ENCODE results near the gene ZNF536. TPM values are rescaled to one million over a fixed set of nuclear protein-coding genes. Genes with fewer than 3 reads are reported as not detected.

The ZNF536 gene
- total RNA-seq, 1 experiment from 2014 or later, result 0.35 TPM

DNA sequence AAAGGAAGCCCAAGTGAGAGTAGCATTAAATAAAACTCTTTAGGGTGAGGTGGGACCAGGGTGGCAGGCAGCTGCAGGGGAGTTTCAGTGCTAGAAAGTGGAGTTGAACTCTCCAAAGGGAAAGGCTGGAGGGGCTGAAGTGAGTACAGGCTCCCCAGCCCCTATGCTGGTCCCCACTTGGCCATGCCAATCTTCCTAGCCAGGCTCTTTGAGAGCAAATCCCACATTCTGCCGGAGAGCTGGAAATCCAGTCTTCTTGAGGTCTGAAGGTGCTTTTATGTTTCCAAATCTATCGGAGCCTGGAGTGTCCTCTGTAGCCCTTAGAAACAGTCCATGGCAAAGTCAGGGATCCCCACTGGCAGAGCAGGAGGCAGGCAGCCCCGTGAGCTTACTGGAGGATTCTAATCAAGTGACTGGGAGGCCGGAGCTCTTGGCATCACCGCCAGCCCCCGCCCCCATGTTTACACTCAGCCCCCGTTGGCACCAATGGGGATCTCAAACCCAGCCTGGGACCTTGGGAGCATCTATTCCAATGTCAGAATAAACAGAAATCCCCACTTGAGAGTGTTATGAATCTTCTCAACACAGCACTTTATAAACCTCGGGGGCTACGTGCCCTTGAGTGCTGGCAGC lies 18.3 kb downstream of the ZNF536 start:
- peaks cover 35% of the 10 kb centered on the region for H3K4me1 Mint-ChIP-seq
- DNase-seq (ENCODE audit: low spot score), result no peak
- ChIA-PET CTCF (interaction anchor here (1.5 to 2.0 kb wide), 2 partner anchors 16 to 162 kb away, joined by 4 to 7 read pairs; no protein-coding TSS in a partner anchor), POLR2A (no interaction called here)
- H3K9me3 Mint-ChIP-seq, result no peaks in the 10 kb centered on the region
- TF ChIP-seq CREB1 (CRISPR knock-in tag; IDR thresholded peaks at IDR 0.05), result no peak
- no peak overlapping the region for H3K4me3 Mint-ChIP-seq
- H3K27me3 Mint-ChIP-seq (ENCODE audit: low read depth), result peaks cover 12% of the 10 kb centered on the region
- H3K36me3 Mint-ChIP-seq, result no peaks in the 10 kb centered on the region
- no peak for ATAC-seq
- no peak overlapping the region for H3K27ac Mint-ChIP-seq

DNA sequence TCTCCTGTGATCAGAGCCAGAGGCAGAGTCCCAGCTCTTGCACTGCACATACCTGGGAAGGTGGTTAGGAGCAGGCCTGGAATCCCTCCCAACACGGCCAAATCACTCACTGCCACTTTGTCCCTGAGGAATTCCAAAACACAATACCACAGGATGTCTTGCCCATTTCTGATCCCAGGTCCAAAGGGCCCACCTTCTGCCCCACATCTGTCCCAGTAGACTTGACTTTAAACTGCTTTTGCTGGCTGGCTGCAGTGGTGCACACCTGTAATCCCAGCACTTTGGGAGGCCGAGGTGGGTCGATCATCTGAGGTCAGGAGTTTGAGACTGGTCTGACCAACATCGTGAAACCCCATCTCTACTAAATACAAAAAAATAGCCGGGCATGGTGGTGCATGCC lies 18.9 kb downstream of the ZNF536 start:
- H3K4me1 Mint-ChIP-seq, result peaks cover 32% of the 10 kb centered on the region
- TF ChIP-seq, protein P1, sequence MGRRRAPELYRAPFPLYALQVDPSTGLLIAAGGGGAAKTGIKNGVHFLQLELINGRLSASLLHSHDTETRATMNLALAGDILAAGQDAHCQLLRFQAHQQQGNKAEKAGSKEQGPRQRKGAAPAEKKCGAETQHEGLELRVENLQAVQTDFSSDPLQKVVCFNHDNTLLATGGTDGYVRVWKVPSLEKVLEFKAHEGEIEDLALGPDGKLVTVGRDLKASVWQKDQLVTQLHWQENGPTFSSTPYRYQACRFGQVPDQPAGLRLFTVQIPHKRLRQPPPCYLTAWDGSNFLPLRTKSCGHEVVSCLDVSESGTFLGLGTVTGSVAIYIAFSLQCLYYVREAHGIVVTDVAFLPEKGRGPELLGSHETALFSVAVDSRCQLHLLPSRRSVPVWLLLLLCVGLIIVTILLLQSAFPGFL (CRISPR knock-in tag; IDR thresholded peaks at IDR 0.05; ENCODE audit: borderline replicate concordance), result no peak
- TF ChIP-seq FOXK1 (CRISPR knock-in tag; IDR thresholded peaks at IDR 0.05) (no peak), GABPB1 (CRISPR knock-in tag; IDR thresholded peaks at IDR 0.05) (no peak), ZNF317 (CRISPR knock-in tag; IDR thresholded peaks at IDR 0.05; ENCODE audit: borderline replicate concordance, low read depth) (no peak), HMGA2 (CRISPR knock-in tag; IDR thresholded peaks at IDR 0.05) (no peak)
- H3K27me3 Mint-ChIP-seq (ENCODE audit: low read depth), result peaks cover 12% of the 10 kb centered on the region
- no peak for ATAC-seq
- no peak for DNase-seq (ENCODE audit: low spot score)
- H3K27ac Mint-ChIP-seq, result no peak overlapping the region
- no peaks in the 10 kb centered on the region for H3K9me3 Mint-ChIP-seq
- H3K4me3 Mint-ChIP-seq, result peak overlapping the region; percentile 64; the same call in 1 of the 2 replicates
- CTCF ChIA-PET, result interaction anchor here (1.2 to 2.0 kb wide), 3 partner anchors 12 to 162 kb away, joined by 3 to 7 read pairs (median 4); no protein-coding TSS in a partner anchor
- POLR2A ChIA-PET, result no interaction called here
- H3K36me3 Mint-ChIP-seq, result no peaks in the 10 kb centered on the region

DNA sequence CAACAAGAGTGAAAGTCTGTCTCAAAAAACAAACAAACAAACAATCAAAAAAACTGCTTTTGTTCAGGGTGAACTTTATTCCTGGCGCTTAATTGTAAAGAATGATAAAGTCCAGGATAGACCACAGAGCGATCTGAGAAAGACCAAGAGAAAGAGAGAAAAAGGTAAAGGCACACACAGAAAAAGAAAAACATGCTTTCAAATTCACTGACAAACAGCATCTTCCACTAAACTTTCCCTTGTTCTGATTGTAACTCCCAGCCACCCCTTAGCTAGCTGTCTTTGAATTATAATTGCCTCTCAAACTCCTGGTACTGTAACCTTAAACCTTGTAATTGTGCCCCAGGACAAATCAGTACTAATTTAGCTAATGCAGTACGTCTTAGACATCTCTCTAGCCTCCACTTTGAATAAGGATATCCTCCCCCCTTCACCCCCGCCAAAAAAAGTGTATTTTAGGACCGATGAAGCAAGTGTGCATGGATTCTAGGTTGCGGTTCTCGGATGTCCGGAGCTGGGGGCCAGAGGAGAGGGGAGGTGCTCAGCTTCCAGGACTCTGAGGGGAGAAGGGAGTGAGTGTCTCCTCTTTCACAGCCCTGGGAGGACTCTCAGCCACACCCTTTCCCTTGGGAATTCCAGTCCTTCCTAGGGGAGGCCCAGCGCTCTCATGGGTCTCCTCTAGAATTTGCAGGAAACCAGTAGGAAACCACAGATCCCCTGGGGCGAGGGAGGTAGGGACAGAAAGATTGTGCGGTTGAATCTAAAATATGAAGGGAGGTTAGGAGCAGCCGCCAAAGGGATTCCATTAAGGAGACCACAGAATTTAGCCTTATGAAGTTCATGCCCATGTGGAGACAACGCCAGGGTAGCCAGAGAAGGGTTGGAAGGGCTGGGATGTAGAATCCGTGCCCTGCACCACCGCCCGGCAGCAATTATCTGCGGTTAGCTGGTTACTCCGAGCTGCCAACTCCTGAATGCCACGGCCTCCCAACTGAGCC lies 19.7 kb downstream of the ZNF536 start:
- ChIA-PET POLR2A (no interaction called here), CTCF (interaction anchor here (0.6 to 2.0 kb wide), 3 partner anchors 11 to 66 kb away, joined by 3 to 7 read pairs (median 3); no protein-coding TSS in a partner anchor)
- peak; percentile 29 for DNase-seq (ENCODE audit: low spot score)
- H3K36me3 Mint-ChIP-seq, result no peaks in the 10 kb centered on the region
- H3K4me3 Mint-ChIP-seq, result peak overlapping the region; percentile 64
- peaks cover 12% of the 10 kb centered on the region for H3K27me3 Mint-ChIP-seq (ENCODE audit: low read depth)
- no peak overlapping the region; the same call in 1 of the 2 replicates for H3K27ac Mint-ChIP-seq
- no peaks in the 10 kb centered on the region for H3K9me3 Mint-ChIP-seq
- TF ChIP-seq ZNF423 (CRISPR knock-in tag; IDR thresholded peaks at IDR 0.05) (peak; percentile 28; the same call in 1 of the 2 replicates), SMAD3 (CRISPR knock-in tag; IDR thresholded peaks at IDR 0.05; ENCODE audit: borderline replicate concordance) (no peak)
- peaks cover 31% of the 10 kb centered on the region for H3K4me1 Mint-ChIP-seq
- ATAC-seq, result peak; percentile 94

DNA sequence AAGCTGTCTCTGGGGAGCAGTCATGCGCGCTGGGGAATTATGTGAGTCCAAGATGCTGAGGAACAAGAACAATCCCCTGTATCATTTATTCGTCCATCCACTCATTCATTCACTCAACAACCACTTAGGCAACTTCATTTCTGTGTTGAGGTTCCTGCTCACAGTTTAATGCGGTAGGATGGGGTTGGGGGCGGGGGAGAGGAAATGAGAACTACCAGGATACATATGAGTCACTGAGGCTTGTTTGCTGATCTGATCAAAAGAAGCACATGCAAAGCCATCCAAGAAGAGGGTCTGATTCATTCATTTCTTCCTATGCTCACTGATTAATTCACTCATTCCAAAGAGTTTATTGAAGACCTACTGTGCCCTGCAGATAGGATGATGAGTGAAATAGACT lies 20.9 kb downstream of the ZNF536 start:
- no peak for ATAC-seq
- Mint-ChIP-seq H3K36me3 (no peaks in the 10 kb centered on the region), H3K27me3 (ENCODE audit: low read depth) (peaks cover 7% of the 10 kb centered on the region)

More for the DNA sequence above, 20.9 kb downstream of the ZNF536 start:
- H3K27ac Mint-ChIP-seq, result no peak overlapping the region
- no peak for DNase-seq (ENCODE audit: low spot score)
- H3K9me3 Mint-ChIP-seq, result no peaks in the 10 kb centered on the region
- ChIA-PET POLR2A (no interaction called here), CTCF (no interaction called here)
- TF ChIP-seq JUN (CRISPR knock-in tag; IDR thresholded peaks at IDR 0.05) (no peak), TCF7 (CRISPR knock-in tag; IDR thresholded peaks at IDR 0.05; ENCODE audit: low read depth) (no peak), SMAD3 (CRISPR knock-in tag; IDR thresholded peaks at IDR 0.05; ENCODE audit: borderline replicate concordance) (no peak), RORB (CRISPR knock-in tag; IDR thresholded peaks at IDR 0.05) (no peak), NFE2L1 (CRISPR knock-in tag; IDR thresholded peaks at IDR 0.05) (no peak)
- TF ChIP-seq, protein P2, sequence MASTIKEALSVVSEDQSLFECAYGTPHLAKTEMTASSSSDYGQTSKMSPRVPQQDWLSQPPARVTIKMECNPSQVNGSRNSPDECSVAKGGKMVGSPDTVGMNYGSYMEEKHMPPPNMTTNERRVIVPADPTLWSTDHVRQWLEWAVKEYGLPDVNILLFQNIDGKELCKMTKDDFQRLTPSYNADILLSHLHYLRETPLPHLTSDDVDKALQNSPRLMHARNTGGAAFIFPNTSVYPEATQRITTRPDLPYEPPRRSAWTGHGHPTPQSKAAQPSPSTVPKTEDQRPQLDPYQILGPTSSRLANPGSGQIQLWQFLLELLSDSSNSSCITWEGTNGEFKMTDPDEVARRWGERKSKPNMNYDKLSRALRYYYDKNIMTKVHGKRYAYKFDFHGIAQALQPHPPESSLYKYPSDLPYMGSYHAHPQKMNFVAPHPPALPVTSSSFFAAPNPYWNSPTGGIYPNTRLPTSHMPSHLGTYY (CRISPR knock-in tag; IDR thresholded peaks at IDR 0.05), result no peak
- H3K4me1 Mint-ChIP-seq, result peaks cover 35% of the 10 kb centered on the region
- H3K4me3 Mint-ChIP-seq, result no peak overlapping the region
